Fibroblast of pulmonary artery (primary cell): Measurements from ENCODE around the gene EFCAB6.
A peak's percentile ranks its signal among the peaks of the same experiment; 100 is the strongest.

Experiments used
- DNase-seq: peaks from one replicate; pipeline ENCODE4 v3.0.0-alpha.2; 2010; ENCODE audit warnings: low read depth
- H3K4me3 ChIP-seq: replicated peaks from 2 replicates; pipeline ENCODE4 v1.5.1; 2011; ENCODE audit warnings: low read depth, mild to moderate bottlenecking, control low read depth, low read length, moderate library complexity
- TF ChIP-seq, protein P1 (sequence below): IDR thresholded peaks from 2 replicates; pipeline ENCODE4 v1.5.1; 2011; ENCODE audit warnings: mild to moderate bottlenecking, control low read depth, low read length, inconsistent platforms; ENCODE audit errors: missing control alignments

The EFCAB6 gene

DNA sequence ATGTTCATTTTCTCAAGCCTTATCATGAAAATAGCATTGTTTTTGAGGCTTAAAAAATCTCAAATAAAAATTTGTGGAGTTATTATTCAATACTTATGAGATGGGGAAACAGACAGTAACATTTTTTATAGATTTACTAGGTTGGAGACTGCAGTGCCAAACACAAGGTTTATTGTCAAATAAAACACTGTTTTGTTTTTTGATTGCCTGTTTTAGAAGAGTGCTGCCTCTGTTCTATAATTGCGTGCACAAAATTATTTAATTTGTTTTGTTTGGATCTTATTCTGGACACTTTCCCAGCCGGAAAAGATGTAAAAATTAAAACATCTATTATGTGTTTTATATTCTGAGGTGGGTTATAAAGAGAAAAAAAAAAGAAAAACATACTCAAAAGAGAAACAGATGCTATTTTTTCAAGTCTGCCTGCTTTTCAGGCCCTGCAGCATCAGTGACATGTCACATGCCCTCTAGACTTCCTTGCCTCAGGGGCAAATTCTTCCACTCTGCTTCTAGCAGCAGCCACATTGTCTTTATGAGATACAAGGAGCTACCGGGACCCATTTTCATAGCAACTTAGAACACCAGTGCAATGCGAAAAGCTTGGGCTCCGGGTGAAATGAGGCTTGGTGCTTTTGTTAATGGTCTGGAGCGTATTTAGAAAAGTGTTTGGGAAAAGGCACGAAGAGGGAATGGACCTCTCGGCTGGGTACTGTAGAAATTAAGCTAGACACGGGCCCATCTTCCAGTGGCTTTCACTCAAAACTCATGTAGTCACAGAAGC is 77.5 kb downstream of the EFCAB6 start:
- TF ChIP-seq, protein P1, sequence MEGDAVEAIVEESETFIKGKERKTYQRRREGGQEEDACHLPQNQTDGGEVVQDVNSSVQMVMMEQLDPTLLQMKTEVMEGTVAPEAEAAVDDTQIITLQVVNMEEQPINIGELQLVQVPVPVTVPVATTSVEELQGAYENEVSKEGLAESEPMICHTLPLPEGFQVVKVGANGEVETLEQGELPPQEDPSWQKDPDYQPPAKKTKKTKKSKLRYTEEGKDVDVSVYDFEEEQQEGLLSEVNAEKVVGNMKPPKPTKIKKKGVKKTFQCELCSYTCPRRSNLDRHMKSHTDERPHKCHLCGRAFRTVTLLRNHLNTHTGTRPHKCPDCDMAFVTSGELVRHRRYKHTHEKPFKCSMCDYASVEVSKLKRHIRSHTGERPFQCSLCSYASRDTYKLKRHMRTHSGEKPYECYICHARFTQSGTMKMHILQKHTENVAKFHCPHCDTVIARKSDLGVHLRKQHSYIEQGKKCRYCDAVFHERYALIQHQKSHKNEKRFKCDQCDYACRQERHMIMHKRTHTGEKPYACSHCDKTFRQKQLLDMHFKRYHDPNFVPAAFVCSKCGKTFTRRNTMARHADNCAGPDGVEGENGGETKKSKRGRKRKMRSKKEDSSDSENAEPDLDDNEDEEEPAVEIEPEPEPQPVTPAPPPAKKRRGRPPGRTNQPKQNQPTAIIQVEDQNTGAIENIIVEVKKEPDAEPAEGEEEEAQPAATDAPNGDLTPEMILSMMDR = no peak
- H3K4me3 ChIP-seq = no peak overlapping the region
- no peak for DNase-seq

DNA sequence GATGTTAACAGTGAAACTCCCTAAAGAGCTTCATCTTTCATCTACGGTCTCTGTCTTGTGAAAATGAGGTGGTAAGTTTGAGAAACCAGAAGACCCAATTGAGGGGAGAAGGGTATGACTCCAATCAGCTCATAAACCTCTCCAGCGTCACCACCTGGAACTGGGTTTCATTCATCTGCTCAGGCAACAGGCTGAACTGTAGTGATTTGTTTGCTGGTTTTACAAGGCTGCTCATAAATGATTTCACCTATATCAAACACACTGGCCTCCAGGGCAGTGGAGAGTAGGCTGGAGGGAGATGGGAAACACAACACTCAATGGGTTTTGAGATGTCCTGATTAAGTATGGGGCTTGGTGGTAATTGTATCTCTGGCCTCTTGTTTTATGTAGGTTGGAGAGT is 79.0 kb downstream of the EFCAB6 start:
- H3K4me3 ChIP-seq = no peak overlapping the region
- DNase-seq = no peak
- TF ChIP-seq, protein P1 = no peak

DNA sequence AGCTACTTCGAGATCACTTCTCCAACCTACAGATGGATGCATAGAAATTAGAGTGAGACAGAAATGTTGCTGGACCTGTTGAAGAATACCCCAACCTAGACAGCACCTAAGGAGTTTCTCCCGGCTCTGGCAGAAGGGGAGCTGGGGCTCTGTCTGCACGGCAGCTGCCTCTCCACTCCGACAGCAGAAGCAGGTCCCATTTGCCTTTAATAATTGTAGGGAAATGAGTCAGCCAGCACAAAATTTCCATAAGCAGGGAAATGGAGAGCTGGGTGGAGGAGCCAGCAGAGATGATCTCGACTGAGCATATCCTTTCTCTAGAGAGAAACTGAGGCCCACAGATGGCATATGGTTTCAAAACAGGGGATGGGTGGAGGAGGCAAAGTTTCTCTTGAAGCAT is 80.1 kb downstream of the EFCAB6 start:
- TF ChIP-seq, protein P1 = no peak
- H3K4me3 ChIP-seq = no peak overlapping the region
- peak; percentile 9 for DNase-seq

DNA sequence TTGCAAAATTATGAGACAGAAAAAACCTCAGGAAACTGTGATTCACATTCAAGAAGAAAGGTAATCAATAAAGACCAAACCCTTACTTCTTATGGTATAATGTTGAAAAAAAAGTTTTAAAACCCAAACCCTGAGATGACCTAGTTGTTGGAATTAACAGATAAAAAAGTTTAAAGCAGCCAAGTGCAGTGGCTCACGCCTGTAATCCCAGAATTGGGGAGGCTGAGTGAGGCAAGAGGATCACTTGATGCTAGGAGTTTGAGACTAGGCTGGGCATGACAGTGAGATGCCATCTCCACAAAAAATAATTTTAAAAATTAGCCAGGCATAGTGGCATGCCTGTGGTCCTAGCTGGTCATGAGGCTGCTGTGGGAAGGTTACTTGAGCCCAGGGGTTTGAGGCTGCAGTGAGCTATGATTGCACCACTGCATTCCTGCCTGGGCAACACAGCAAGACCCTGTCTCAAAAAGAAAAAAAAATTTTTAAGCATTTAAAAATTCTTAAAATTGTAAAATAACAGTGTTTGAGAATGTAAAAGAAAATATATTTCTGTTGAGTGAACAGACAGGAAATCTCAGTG is 85.1 kb downstream of the EFCAB6 start:
- DNase-seq = no peak

DNA sequence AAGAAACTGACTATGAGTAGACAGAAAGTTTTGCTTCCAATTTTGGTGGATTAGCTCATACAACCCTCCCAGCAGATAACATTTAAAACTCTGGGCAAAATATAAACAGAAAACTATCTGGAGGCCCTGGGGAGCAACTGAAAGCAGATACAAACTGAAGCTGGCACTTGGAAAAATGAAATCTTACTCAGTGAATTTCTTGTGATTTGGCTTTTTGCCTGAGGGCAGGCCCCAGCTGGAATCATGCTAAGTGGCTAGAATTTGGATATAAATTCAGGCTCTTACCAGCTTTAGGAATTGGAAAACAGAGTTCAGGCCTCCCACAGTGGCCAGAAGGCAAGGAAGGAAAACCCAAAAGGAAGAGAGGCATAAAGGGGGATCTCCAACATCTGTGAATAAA is 85.8 kb downstream of the EFCAB6 start:
- TF ChIP-seq, protein P1 = no peak
- peak; percentile 28 for DNase-seq
- no peak overlapping the region for H3K4me3 ChIP-seq

More for the DNA sequence above, 85.1 kb downstream of the EFCAB6 start:
- TF ChIP-seq, protein P1 = no peak
- H3K4me3 ChIP-seq = no peak overlapping the region

DNA sequence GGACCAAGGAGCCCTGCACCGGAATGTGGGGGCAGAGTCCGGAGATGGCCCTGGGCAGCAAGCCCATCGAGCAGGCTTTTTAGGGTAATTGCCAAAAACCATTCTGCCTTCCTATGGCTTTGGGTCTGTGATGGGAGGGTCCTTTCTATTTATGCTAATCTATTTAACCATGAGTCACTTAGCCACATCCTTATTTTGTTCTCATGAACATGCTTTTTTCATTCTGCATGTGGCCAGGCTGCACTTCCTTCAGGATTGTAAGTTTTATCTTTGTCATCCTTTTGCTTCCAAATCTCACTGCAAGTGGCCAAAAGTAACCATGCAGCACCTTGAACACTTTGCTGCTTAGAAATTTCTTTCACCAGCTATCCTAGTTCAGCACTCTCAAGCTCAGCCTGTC is 88.3 kb downstream of the EFCAB6 start:
- TF ChIP-seq, protein P1 = no peak
- H3K4me3 ChIP-seq = no peak overlapping the region
- peak; percentile 29 for DNase-seq
